Suprapubic skin (tissue), 4 donors: ENCODE data around the gene SLC66A2. TPM values are rescaled to one million over a fixed set of nuclear protein-coding genes. Genes with fewer than 3 reads are reported as not detected.
"Not testable (repeated sequence)": the region's sequence is repeated elsewhere in the genome, so short reads cannot be mapped to it uniquely, and the experiment has no call there.

ENCODE experiments used
- DNase-seq, 2 donors: peaks; one replicate each; pipeline ENCODE4 v3.0.0-alpha.2; 2019; ENCODE audit warnings: low spot score in 2 of 2
- H3K27ac ChIP-seq: fragments of 200-600 bp; sonication (generic); one replicate; pipeline ENCODE4 v1.5.1; 2019
- H3K27me3 ChIP-seq: fragments of 200-600 bp; sonication (generic); one replicate; pipeline ENCODE4 v1.5.1; 2019
- H3K36me3 ChIP-seq: fragments of 200-600 bp; sonication (generic); one replicate; pipeline ENCODE4 v1.5.1; 2019
- H3K4me1 ChIP-seq: fragments of 200-600 bp; sonication (generic); one replicate; pipeline ENCODE4 v1.5.1; 2019
- H3K4me3 ChIP-seq: fragments of 200-600 bp; sonication (generic); one replicate; pipeline ENCODE4 v1.5.1; 2019; ENCODE audit warnings: mild to moderate bottlenecking
- H3K9me3 ChIP-seq: fragments of 200-600 bp; sonication (generic); one replicate; pipeline ENCODE4 v1.5.1; 2019
- CTCF ChIP-seq, 2 donors: fragments of 200-600 bp in 1 of 2; fragments of 450-650 bp in 1 of 2; sonication (generic) in 1 of 2; IDR thresholded peaks; one replicate each; pipeline ENCODE4 v1.5.1; 2016 to 2019; ENCODE audit warnings: antibody characterized with exemption in 2 of 2, mild to moderate bottlenecking in 1 of 2, moderate library complexity in 1 of 2
- EP300 ChIP-seq: sonication (generic); formaldehyde crosslinking; IDR thresholded peaks from one replicate; pipeline ENCODE4 v1.6.1; 2017; ENCODE audit warnings: antibody characterized with exemption
- POLR2A ChIP-seq, 2 donors: fragments of 450-650 bp; IDR thresholded peaks; one replicate each; pipeline ENCODE4 v1.6.1; 2017; ENCODE audit warnings: antibody characterized with exemption in 2 of 2, mild to moderate bottlenecking in 2 of 2, moderate library complexity in 2 of 2
- POLR2AphosphoS5 ChIP-seq, 3 donors: sonication (generic); formaldehyde crosslinking; IDR thresholded peaks; one replicate each; pipeline ENCODE4 v1.6.1; 2017; ENCODE audit warnings: antibody characterized with exemption in 3 of 3
- WGBS: methylation state at CpG from one replicate; pipeline ENCODE4 v1.1.5; 2018; 5-methylcytosine and 5-hydroxymethylcytosine counted together
- total RNA-seq, 4 donors: library from RNA; depleted of rRNA; stranded (reverse); fragments of >200 nt; gene quantifications; one replicate each; pipeline ENCODE4 v1.1.0, GENCODE V29; 2016

Gene SLC66A2
- 10 to 100 TPM; 53.4 to 84.7 (median 79.3) TPM for total RNA-seq

GRCh38 chr18:79951545-79952455 lies at the start of gene SLC66A2:
Gene SLC66A2, minus strand, starts transcription at chr18:79951653. Its CDS starts 727 bp downstream, at chr18:79950926.
- peak within 1 kb of the TSS; percentile 99 for H3K4me3 ChIP-seq
- H3K27ac ChIP-seq, result peak within 1 kb of the TSS; percentile 96
- H3K27me3 ChIP-seq, result no peaks in the 10 kb centered on the region
- H3K36me3 ChIP-seq, result no peaks in the 10 kb centered on the region
- WGBS, result 0% methylated on average over 25 of the region's 126 CpGs
- DNase-seq, result peak; percentile 94
- TF ChIP-seq POLR2AphosphoS5 (IDR thresholded peaks at IDR 0.05) (no peak), POLR2A (IDR thresholded peaks at IDR 0.05) (peak in 1 of 2 donors; percentile 58)
- no peaks in the 10 kb centered on the region for H3K9me3 ChIP-seq
- H3K4me1 ChIP-seq, result peaks cover 56% of the 10 kb centered on the region

- Histone ChIP-seq H3K36me3 (no peaks in the 10 kb centered on the region), H3K27me3 (no peaks in the 10 kb centered on the region), H3K4me3 (no peak overlapping the region), H3K9me3 (peaks cover 9% of the 10 kb centered on the region), H3K4me1 (no peaks in the 10 kb centered on the region), H3K27ac (no peak overlapping the region)
- DNase-seq, result no peak
- 73% methylated on average over 3 of the region's 3 CpGs for WGBS
- no peak for TF ChIP-seq POLR2A (IDR thresholded peaks at IDR 0.05)
- no peak for TF ChIP-seq POLR2AphosphoS5 (IDR thresholded peaks at IDR 0.05)
- TF ChIP-seq EP300, result no peak
- TF ChIP-seq CTCF (IDR thresholded peaks at IDR 0.05), result no peak
Observed at GRCh38 chr18:80000877-80001276, 49.4 kb upstream of the SLC66A2 start.

- H3K4me3 ChIP-seq, H3K27ac ChIP-seq, H3K4me1 ChIP-seq, H3K27me3 ChIP-seq, DNase-seq, H3K9me3 ChIP-seq, H3K36me3 ChIP-seq: not testable (repeated sequence)
- 79% methylated on average over 2 of the region's 2 CpGs for WGBS
Observed at GRCh38 chr18:79999701-80000100, 48.2 kb upstream of the SLC66A2 start.

- no peak for TF ChIP-seq POLR2A (IDR thresholded peaks at IDR 0.05)
- no peak for TF ChIP-seq EP300
- no peak for TF ChIP-seq POLR2AphosphoS5 (IDR thresholded peaks at IDR 0.05)
- TF ChIP-seq CTCF (IDR thresholded peaks at IDR 0.05), result no peak
Observed at GRCh38 chr18:79991494-79991893, 40.0 kb upstream of the SLC66A2 start.

GRCh38 chr18:79989195-79989497 lies 37.7 kb upstream of the SLC66A2 start:
- no peak for DNase-seq
- H3K4me1 ChIP-seq, result peaks cover 25% of the 10 kb centered on the region
- H3K36me3 ChIP-seq, result no peaks in the 10 kb centered on the region
- no peak for TF ChIP-seq POLR2A (IDR thresholded peaks at IDR 0.05)
- TF ChIP-seq POLR2AphosphoS5 (IDR thresholded peaks at IDR 0.05), result no peak
- no peak for TF ChIP-seq CTCF (IDR thresholded peaks at IDR 0.05)
- no peak for TF ChIP-seq EP300
- H3K27me3 ChIP-seq, result no peaks in the 10 kb centered on the region
- 44% methylated on average over 14 of the region's 14 CpGs for WGBS
- peak overlapping the region; percentile 98 for H3K4me3 ChIP-seq
- H3K27ac ChIP-seq, result peak overlapping the region; percentile 94
- no peaks in the 10 kb centered on the region for H3K9me3 ChIP-seq

More at GRCh38 chr18:79991494-79991893, 40.0 kb upstream of the SLC66A2 start:
- H3K4me3 ChIP-seq, result no peak overlapping the region
- no peaks in the 10 kb centered on the region for H3K9me3 ChIP-seq
- DNase-seq, result no peak
- no peak overlapping the region for H3K27ac ChIP-seq
- no peaks in the 10 kb centered on the region for H3K36me3 ChIP-seq
- 69% methylated on average over 2 of the region's 2 CpGs for WGBS
- no peaks in the 10 kb centered on the region for H3K27me3 ChIP-seq
- peaks cover 22% of the 10 kb centered on the region for H3K4me1 ChIP-seq

GRCh38 chr18:79988451-79989194 lies 37.2 kb upstream of the SLC66A2 start, which contains the start of gene TXNL4A:
Gene TXNL4A, minus strand, starts transcription at chr18:79988563. Its CDS starts 171 bp downstream, at chr18:79988392.
- Histone ChIP-seq H3K27ac (peak within 1 kb of the TSS; percentile 94), H3K27me3 (no peaks in the 10 kb centered on the region), H3K36me3 (no peaks in the 10 kb centered on the region), H3K4me1 (peaks cover 25% of the 10 kb centered on the region), H3K9me3 (no peaks in the 10 kb centered on the region), H3K4me3 (peak within 1 kb of the TSS; percentile 98)
- TF ChIP-seq POLR2A (IDR thresholded peaks at IDR 0.05) (peak; percentile 57 to 84), EP300 (no peak), POLR2AphosphoS5 (IDR thresholded peaks at IDR 0.05) (peak in 2 of 3 donors; percentile 71 to 81)
- WGBS, result 2% methylated on average over 16 of the region's 71 CpGs
- peak; percentile 87 to 90 for DNase-seq
